NT2/D1 (cell line): ENCODE results near the gene SLC9A3.

Source experiments
- DNase-seq: peaks from one replicate; pipeline ENCODE4 v3.0.0-alpha.2; 2011; ENCODE audit warnings: low read depth, low spot score
- H3K27me3 ChIP-seq: 2 replicates; pipeline ENCODE4 v1.6.0; 2011; ENCODE audit warnings: mild to moderate bottlenecking; ENCODE audit not compliant: insufficient read length, insufficient read depth
- H3K36me3 ChIP-seq: 2 replicates; pipeline ENCODE4 v1.6.1; 2011; ENCODE audit warnings: mild to moderate bottlenecking, low read length, mixed read lengths; ENCODE audit not compliant: insufficient read depth, insufficient read length
- H3K4me1 ChIP-seq: 2 replicates; pipeline ENCODE4 v1.5.1; 2011; ENCODE audit not compliant: insufficient read depth, insufficient read length
- H3K4me3 ChIP-seq: 2 replicates; pipeline ENCODE4 v1.5.1; 2011; ENCODE audit warnings: low read depth; ENCODE audit not compliant: insufficient read length
- H3K9ac ChIP-seq: 2 replicates; pipeline ENCODE4 v1.6.0; 2011; ENCODE audit warnings: low read depth; ENCODE audit not compliant: insufficient read length
- H3K9me3 ChIP-seq: 2 replicates; pipeline ENCODE4 v1.5.1; 2011; ENCODE audit warnings: mild to moderate bottlenecking, low read length; ENCODE audit not compliant: insufficient read depth
- SUZ12 ChIP-seq: IDR thresholded peaks from 2 replicates; pipeline ENCODE4 v1.6.1; 2011; ENCODE audit not compliant: insufficient read length, insufficient read depth; ENCODE audit errors: extremely low read depth
- YY1 ChIP-seq: IDR thresholded peaks from 2 replicates; pipeline ENCODE4 v1.6.1; 2011; ENCODE audit not compliant: insufficient read length, insufficient read depth
- ZNF274 ChIP-seq: IDR thresholded peaks from 2 replicates; pipeline ENCODE4 v1.6.1; 2011; ENCODE audit warnings: mild to moderate bottlenecking, low read depth, low read length

SLC9A3 gene

GRCh38 chr5:427415-428087 lies 96.7 kb downstream of the SLC9A3 start:
- no peak overlapping the region for H3K9ac ChIP-seq
- no peaks in the 10 kb centered on the region for H3K9me3 ChIP-seq
- TF ChIP-seq SUZ12 (no peak), ZNF274 (no peak), YY1 (no peak)
- no peak for DNase-seq
- no peaks in the 10 kb centered on the region for H3K36me3 ChIP-seq
- H3K27me3 ChIP-seq = no peaks in the 10 kb centered on the region
- no peak overlapping the region for H3K4me3 ChIP-seq
- peaks cover 5% of the 10 kb centered on the region for H3K4me1 ChIP-seq

DNA sequence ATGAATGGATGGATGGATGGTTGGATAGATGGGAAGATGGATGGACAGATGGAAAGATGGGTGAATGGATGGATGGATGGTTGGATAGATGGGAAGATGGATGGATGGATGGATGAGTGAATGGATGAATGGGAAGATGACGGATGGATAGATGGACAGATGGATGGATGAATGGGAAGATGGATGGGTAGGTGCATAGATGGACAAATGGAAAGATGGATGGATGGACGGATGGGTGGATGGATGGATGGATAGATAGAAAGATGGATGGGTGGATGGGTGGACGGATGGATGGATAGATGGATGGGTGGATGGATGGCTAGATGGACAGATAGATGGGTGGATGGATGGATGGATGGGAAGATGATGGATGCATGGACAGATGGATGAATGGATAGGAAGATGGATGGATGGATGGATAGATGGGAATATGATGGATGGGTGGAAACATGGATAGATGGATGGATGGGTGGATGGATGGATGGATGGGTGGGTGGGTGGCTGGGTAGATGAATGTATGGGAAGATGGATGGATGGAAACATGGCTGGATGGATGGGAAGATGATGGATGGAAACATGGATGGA lies 97.8 kb downstream of the SLC9A3 start:
- TF ChIP-seq SUZ12 (no peak), ZNF274 (no peak), YY1 (no peak)
- no peaks in the 10 kb centered on the region for H3K9me3 ChIP-seq
- H3K9ac ChIP-seq = no peak overlapping the region
- no peaks in the 10 kb centered on the region for H3K36me3 ChIP-seq
- DNase-seq = no peak
- no peaks in the 10 kb centered on the region for H3K27me3 ChIP-seq
- no peak overlapping the region for H3K4me3 ChIP-seq
- peaks cover 5% of the 10 kb centered on the region for H3K4me1 ChIP-seq

- Histone ChIP-seq H3K27me3 (no peaks in the 10 kb centered on the region), H3K36me3 (no peaks in the 10 kb centered on the region), H3K4me3 (no peak overlapping the region), H3K9me3 (no peaks in the 10 kb centered on the region), H3K9ac (no peak overlapping the region), H3K4me1 (peaks cover 5% of the 10 kb centered on the region)
- DNase-seq = no peak
- TF ChIP-seq SUZ12 (no peak), YY1 (no peak), ZNF274 (no peak)
Observed at GRCh38 chr5:425714-426113, 98.5 kb downstream of the SLC9A3 start.

GRCh38 chr5:424301-425110 lies 99.7 kb downstream of the SLC9A3 start:
- no peaks in the 10 kb centered on the region for H3K9me3 ChIP-seq
- H3K9ac ChIP-seq = no peak overlapping the region
- H3K4me1 ChIP-seq = peaks cover 5% of the 10 kb centered on the region
- H3K4me3 ChIP-seq = no peak overlapping the region
- DNase-seq = no peak
- H3K27me3 ChIP-seq = no peaks in the 10 kb centered on the region
- H3K36me3 ChIP-seq = no peaks in the 10 kb centered on the region
- TF ChIP-seq ZNF274 (no peak), SUZ12 (no peak), YY1 (no peak)

DNA sequence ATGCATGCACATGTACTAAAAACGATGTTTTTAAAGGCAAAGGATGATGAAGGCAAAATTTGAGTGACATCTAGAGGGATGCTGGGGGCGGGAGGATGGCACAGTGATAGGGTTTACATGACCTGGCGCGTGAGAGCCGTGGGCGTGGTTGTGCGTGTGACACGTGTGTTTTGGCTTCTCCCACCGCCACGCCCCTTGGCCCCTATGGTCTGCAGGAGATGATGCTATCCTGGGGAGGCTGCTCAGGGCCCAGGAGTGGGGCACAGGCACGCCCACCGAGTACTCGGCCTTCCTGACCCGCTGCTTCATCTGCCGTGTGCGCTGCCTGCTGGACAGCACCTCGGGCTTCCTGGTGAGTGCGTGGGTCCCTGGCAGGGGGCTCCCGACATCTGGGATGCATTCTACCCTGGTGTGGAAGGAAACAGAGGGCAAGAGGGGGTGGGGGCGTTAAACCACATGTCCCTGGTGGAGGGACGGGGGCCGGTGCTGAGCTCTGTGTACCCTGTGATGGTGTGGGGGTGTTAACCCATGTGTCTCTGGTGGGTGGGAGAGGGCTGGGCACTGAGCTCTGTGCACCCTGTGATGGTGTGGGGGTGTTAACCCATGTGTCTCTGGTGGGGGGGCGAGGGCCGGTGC lies 100.5 kb downstream of the SLC9A3 start:
- Histone ChIP-seq H3K4me3 (no peak overlapping the region), H3K9ac (no peak overlapping the region), H3K36me3 (no peaks in the 10 kb centered on the region), H3K4me1 (peaks cover 3% of the 10 kb centered on the region), H3K9me3 (no peaks in the 10 kb centered on the region), H3K27me3 (no peaks in the 10 kb centered on the region)
- TF ChIP-seq ZNF274 (no peak), SUZ12 (no peak), YY1 (no peak)
- no peak for DNase-seq

DNA sequence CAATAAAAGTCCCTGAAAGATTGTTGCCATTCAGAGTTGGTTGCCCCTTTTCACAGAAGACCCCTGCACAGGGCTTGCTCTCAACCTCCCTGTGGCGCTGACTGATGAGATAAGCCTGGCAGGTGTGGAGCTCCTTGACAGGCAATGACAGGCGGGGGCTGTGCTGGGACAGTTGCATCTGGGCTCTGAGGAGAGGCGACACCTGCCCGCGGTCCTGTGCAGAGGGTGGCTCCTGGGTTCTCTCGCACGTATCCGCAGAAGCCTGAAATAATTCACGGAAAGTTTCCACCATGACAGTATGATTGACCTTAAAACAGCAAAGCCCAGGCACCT lies 101.0 kb downstream of the SLC9A3 start:
- DNase-seq = no peak
- H3K4me1 ChIP-seq = peaks cover 6% of the 10 kb centered on the region
- H3K9ac ChIP-seq = no peak overlapping the region
- H3K4me3 ChIP-seq = no peak overlapping the region
- no peaks in the 10 kb centered on the region for H3K36me3 ChIP-seq
- H3K27me3 ChIP-seq = no peaks in the 10 kb centered on the region
- no peaks in the 10 kb centered on the region for H3K9me3 ChIP-seq
- no peak for TF ChIP-seq ZNF274
- no peak for TF ChIP-seq SUZ12
- TF ChIP-seq YY1 = no peak
